Heart left ventricle (tissue), 16 donors: ENCODE measurements around the gene CSNK2A2. TPM values are rescaled to one million over a fixed set of nuclear protein-coding genes. Genes with fewer than 3 reads are reported as not detected.

Source experiments
- ATAC-seq, 4 donors: fragments of 200-7000 bp; cut with Tn5 transposase; one replicate each; pipeline ENCODE4 v1.9.1; 2020 to 2022; ENCODE audit warnings: moderate library complexity in 4 of 4, mild to moderate bottlenecking in 3 of 4, moderate number of reproducible peaks in 1 of 4
- DNase-seq, 5 donors: peaks; one replicate each; pipeline ENCODE4 v3.0.0-alpha.2; 2020
- H3K27ac ChIP-seq, 12 donors: fragments of 200-600 bp; sonication (generic) in 4 of 12; one replicate each; pipeline versions ENCODE4 v1.5.0 to v1.8.0; 2016 to 2022; ENCODE audit warnings: mild to moderate bottlenecking in 2 of 12
- H3K27me3 ChIP-seq, 9 donors: fragments of 200-600 bp; sonication (generic) in 2 of 9; one replicate each; pipeline versions ENCODE4 v1.5.1 to v1.8.0; 2016 to 2022; ENCODE audit warnings: mild to moderate bottlenecking in 3 of 9
- H3K36me3 ChIP-seq, 9 donors: fragments of 200-600 bp; sonication (generic) in 2 of 9; one replicate each; pipeline versions ENCODE4 v1.5.0 to v1.8.0; 2018 to 2022; ENCODE audit warnings: mild to moderate bottlenecking in 2 of 9
- H3K4me1 ChIP-seq, 12 donors: fragments of 200-600 bp; sonication (generic) in 4 of 12; one replicate each; pipeline versions ENCODE4 v1.5.0 to v1.8.0; 2016 to 2022; ENCODE audit warnings: mild to moderate bottlenecking in 3 of 12
- H3K4me3 ChIP-seq, 12 donors: fragments of 200-600 bp; sonication (generic) in 4 of 12; one replicate each; pipeline versions ENCODE4 v1.5.0 to v1.8.0; 2017 to 2022; ENCODE audit warnings: mild to moderate bottlenecking in 9 of 12, moderate library complexity in 4 of 12
- H3K9me3 ChIP-seq, 12 donors: fragments of 200-600 bp; sonication (generic) in 4 of 12; one replicate each; pipeline versions ENCODE4 v1.5.0 to v1.8.0; 2016 to 2022; ENCODE audit warnings: mild to moderate bottlenecking in 1 of 12
- POLR2A ChIP-seq, 2 donors: fragments of 450-650 bp; IDR thresholded peaks; one replicate each; pipeline ENCODE4 v1.6.1; 2017; ENCODE audit warnings: antibody characterized with exemption in 2 of 2, mild to moderate bottlenecking in 2 of 2, moderate library complexity in 2 of 2
- WGBS, 4 donors: extraction: QIAGEN DNeasy Blood & Tissue Kit in 2 of 4; methylation state at CpG; one replicate each; pipeline versions ENCODE4 v1.1.5 to v1.1.7; 2013 to 2018; 5-methylcytosine and 5-hydroxymethylcytosine counted together
- intact Hi-C, 10 donors: fragments of 100-400 bp; cut with DNase I; formaldehyde crosslinking; loops; one replicate each; pipeline versions ENCODE4 v1.11.1 to v1.14.2; 2022
- polyA plus RNA-seq, 2 donors: library from polyadenylated mRNA; stranded (reverse); fragments of 200-250 nt; gene quantifications; one replicate each; pipeline ENCODE4 v1.2.3, GENCODE V29; 2013
- total RNA-seq, 9 donors: library from RNA; depleted of rRNA in 2 of 9; stranded (reverse); fragments of >200 nt in 2 of 9; fragmentation: NEBNext Ultra II Directional in 3 of 9; extraction: Animal tissue kit (Norgen Biotek cat#: 25700) in 3 of 9; gene quantifications; one replicate each; pipeline versions ENCODE4 v1.1.0 to v1.2.4, GENCODE V29; 2016 to 2023
- TF ChIP-seq, protein P1 (sequence below), 12 donors: fragments of 200-600 bp; sonication (generic) in 4 of 12; IDR thresholded peaks; one replicate each; pipeline versions ENCODE4 v1.5.0 to v1.8.0; 2018 to 2022; ENCODE audit warnings: antibody characterized with exemption in 12 of 12, mild to moderate bottlenecking in 5 of 12
- donor health status: ischemic (EF 13 %, LVEDD 7.1; RV severe dilation, severe dysfunction).
- donor health status: healthy with polysubstance abuse.
- donor health status: DM: no; HTN: yes; CAD: no.
- donor health status: DM: no; HTN: no; CAD: no.
- donor health status: ischemic (EF 25% LVEDD 6.9; RV normal size, moderate dysfunction).
- donor health status: ischemic (EF 25% LVEDD 5.7; RV mildly dilated, moderate dysfunction).
- donor health status: healthy.
- donor health status: DM: yes; HTN: yes; CAD: no.
- donor health status: ischemic (EF 35%, LVEDD 5.7; RV mildly dilated, moderate dysfunction).
- donor health status: nonischemic (EF 11% LVEDD 7.7; RV severe dilation, severe dysfunction).
- donor health status: DM: yes; HTN: yes; CAD: no.
- donor health status: PGD.
- donor health status: ischemic (EF 29% LVEDD 5.4; RV normal size, mild dysfunction).
- donor health status: nonischemic (EF 23%, LVEDD 6.1; RV moderate dilation, normal function).

Gene CSNK2A2
- total and polyA plus RNA-seq, 11 donors, result 20.9 to 48.4 (median 36.4) TPM

DNA sequence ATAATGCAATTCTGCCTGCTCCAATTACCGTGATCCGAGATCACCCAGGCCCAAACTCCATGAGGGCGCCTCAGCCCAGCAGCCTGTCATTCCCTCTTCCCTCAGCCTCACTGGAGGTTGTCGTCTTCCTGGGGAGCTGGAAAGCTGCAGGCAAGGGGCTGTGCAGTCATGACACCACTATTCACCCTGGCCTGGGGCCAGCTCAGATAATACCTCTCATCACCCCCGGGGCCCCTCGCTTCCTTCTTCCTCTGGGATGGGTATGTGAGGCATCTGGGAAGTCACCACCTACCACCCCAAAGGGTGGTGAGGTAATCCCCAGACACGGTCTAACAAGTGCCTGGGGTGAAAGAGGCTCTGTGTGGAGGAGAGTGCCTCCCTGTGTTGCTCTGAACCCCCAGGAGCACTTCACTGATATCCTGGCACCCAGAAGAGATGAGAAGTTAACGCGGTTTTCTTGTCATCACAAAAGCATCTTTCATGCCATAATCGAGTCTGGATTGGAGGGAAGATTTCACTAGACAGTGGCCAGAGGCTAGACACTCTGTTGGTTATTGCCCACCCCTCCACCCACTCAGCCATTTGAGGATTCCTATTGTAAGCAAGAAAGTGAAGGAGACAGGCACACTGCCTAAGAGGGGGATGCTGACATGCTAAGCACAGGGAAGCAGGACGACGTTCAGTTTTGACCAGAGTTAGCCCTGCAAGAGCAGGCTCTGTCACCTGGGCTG, 87.2 kb downstream of the CSNK2A2 start:
- Histone ChIP-seq H3K9me3 (no peaks in the 10 kb centered on the region), H3K27ac (no peak overlapping the region), H3K27me3 (no peaks in the 10 kb centered on the region), H3K36me3 (peaks cover 0 to 37% (median 32%) of the 10 kb centered on the region in 9 donors), H3K4me3 (no peak overlapping the region), H3K4me1 (peaks cover 0 to 24% (median 9%) of the 10 kb centered on the region in 12 donors)
- intact Hi-C loops, result no loop called here
- no peak for ATAC-seq
- DNase-seq, result no peak
- TF ChIP-seq POLR2A (IDR thresholded peaks at IDR 0.05), result no peak
- TF ChIP-seq, protein P1, sequence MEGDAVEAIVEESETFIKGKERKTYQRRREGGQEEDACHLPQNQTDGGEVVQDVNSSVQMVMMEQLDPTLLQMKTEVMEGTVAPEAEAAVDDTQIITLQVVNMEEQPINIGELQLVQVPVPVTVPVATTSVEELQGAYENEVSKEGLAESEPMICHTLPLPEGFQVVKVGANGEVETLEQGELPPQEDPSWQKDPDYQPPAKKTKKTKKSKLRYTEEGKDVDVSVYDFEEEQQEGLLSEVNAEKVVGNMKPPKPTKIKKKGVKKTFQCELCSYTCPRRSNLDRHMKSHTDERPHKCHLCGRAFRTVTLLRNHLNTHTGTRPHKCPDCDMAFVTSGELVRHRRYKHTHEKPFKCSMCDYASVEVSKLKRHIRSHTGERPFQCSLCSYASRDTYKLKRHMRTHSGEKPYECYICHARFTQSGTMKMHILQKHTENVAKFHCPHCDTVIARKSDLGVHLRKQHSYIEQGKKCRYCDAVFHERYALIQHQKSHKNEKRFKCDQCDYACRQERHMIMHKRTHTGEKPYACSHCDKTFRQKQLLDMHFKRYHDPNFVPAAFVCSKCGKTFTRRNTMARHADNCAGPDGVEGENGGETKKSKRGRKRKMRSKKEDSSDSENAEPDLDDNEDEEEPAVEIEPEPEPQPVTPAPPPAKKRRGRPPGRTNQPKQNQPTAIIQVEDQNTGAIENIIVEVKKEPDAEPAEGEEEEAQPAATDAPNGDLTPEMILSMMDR (IDR thresholded peaks at IDR 0.05), result no peak
- 25 to 41% (median 39%) methylated on average over 12 of the region's 12 CpGs for WGBS, 4 donors

DNA sequence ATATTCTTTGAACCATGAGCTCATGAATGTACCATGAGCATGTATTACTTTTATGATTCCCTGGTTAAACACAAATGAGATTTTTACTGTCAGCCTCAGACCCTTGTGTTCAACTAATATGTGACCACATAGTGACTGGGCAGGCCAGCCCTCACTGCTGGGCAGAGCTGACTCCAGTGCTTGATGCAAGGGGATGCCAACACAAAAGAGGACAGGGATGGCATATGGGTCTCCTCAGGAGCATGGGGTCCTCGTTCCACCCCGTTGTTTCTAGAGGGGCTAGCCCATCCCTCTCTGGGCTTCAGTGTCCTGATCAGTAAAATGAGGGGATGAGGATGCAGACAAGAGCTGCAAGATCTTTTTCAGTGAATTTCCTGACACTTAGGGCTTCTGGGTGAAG, 88.0 kb downstream of the CSNK2A2 start:
- Histone ChIP-seq H3K27me3 (no peaks in the 10 kb centered on the region), H3K9me3 (no peaks in the 10 kb centered on the region), H3K4me1 (peaks cover 0 to 23% (median 5%) of the 10 kb centered on the region in 12 donors), H3K36me3 (peaks cover 0 to 29% (median 24%) of the 10 kb centered on the region in 9 donors), H3K4me3 (no peak overlapping the region), H3K27ac (no peak overlapping the region)
- intact Hi-C loops, result no loop called here
- WGBS, 4 donors, result 80 to 90% (median 84%) methylated on average over 2 of the region's 2 CpGs
- DNase-seq, result no peak
- no peak for ATAC-seq
- TF ChIP-seq, protein P1 (IDR thresholded peaks at IDR 0.05), result no peak
- no peak for TF ChIP-seq POLR2A (IDR thresholded peaks at IDR 0.05)

DNA sequence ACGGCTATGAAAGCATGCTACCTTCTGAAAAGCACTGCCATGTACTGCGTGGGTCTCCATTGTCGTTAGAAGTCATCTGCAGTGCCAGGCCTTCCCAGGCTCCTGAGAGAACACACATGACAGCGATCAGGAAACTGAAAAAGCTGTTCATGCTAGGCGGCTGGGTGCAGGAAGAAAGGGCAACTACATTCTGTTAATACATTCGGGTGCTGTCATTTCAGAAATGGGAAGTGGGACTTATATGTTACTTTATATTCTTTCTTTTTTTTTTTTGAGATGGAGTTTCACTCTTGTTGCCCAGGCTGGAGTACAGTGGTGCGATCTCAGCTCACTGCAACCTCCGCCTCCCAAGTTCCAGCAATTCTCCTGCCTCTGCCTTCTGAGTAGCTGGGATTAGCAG, 88.6 kb downstream of the CSNK2A2 start:
- Histone ChIP-seq H3K9me3 (no peaks in the 10 kb centered on the region), H3K27me3 (no peaks in the 10 kb centered on the region), H3K4me1 (peaks cover 0 to 17% (median 4%) of the 10 kb centered on the region in 12 donors), H3K36me3 (peaks cover 0 to 23% (median 18%) of the 10 kb centered on the region in 9 donors), H3K27ac (no peak overlapping the region), H3K4me3 (no peak overlapping the region)
- DNase-seq (no peak), ATAC-seq (no peak)
- WGBS, 4 donors, result 85 to 92% (median 85%) methylated on average over 8 of the region's 8 CpGs
- no peak for TF ChIP-seq POLR2A (IDR thresholded peaks at IDR 0.05)
- TF ChIP-seq, protein P1 (IDR thresholded peaks at IDR 0.05), result no peak
- intact Hi-C loops, result no loop called here

Other genes with a start within 250 kb of the CSNK2A2 start
- gene CNGB1, start 227.0 kb downstream of the CSNK2A2 start, total RNA-seq, result not detected
- not detected for gene CNGB1, start 227.0 kb downstream of the CSNK2A2 start, polyA plus RNA-seq
- gene ZNF319, start 197.4 kb downstream of the CSNK2A2 start, total RNA-seq, result 10 to 100 TPM in 1 of 9 donors, 1 to 10 TPM in 8; 6.8 to 10.5 (median 8.6) TPM
- gene ZNF319, start 197.4 kb downstream of the CSNK2A2 start, polyA plus RNA-seq, result 1 to 10 TPM; 5.6 to 5.8 TPM
- 10 to 100 TPM; 20.3 to 61.9 (median 34.4) TPM for gene USB1, start 196.7 kb downstream of the CSNK2A2 start, total RNA-seq
- gene USB1, start 196.7 kb downstream of the CSNK2A2 start, polyA plus RNA-seq, result 10 to 100 TPM; 25.5 to 60.7 TPM
- 10 to 100 TPM; 24.2 to 84.7 (median 60.9) TPM for gene MMP15, start 172.4 kb downstream of the CSNK2A2 start, total RNA-seq
- 10 to 100 TPM; 22.1 to 45.3 TPM for gene MMP15, start 172.4 kb downstream of the CSNK2A2 start, polyA plus RNA-seq
- gene CFAP20, start 68.7 kb downstream of the CSNK2A2 start, total RNA-seq, result 10 to 100 TPM; 30.7 to 57.5 (median 36.3) TPM
- gene CFAP20, start 68.7 kb downstream of the CSNK2A2 start, polyA plus RNA-seq, result 10 to 100 TPM; 22.7 to 60.4 TPM
- gene PRSS54, start 96.9 kb upstream of the CSNK2A2 start, total RNA-seq, result not detected
- not detected for gene PRSS54, start 96.9 kb upstream of the CSNK2A2 start, polyA plus RNA-seq
- 1 to 10 TPM; 3.9 to 8.7 (median 7.1) TPM for gene GINS3, start 194.4 kb upstream of the CSNK2A2 start, total RNA-seq
- gene GINS3, start 194.4 kb upstream of the CSNK2A2 start, polyA plus RNA-seq, result 10 to 100 TPM in 1 of 2 donors, 1 to 10 TPM in 1; 5.4 to 20.2 TPM